HUES64 (cell line): Measurements from ENCODE around the gene NT5DC2. TPM values are rescaled to one million over a fixed set of nuclear protein-coding genes. Genes with fewer than 3 reads are reported as not detected.

Experiments used
- H3K27ac ChIP-seq: 2 replicates; pipeline ENCODE4 v1.7.0; 2013; ENCODE audit warnings: low read depth, low read length, inconsistent platforms
- H3K27me3 ChIP-seq: 2 replicates; pipeline ENCODE4 v1.6.1; 2013; ENCODE audit warnings: mild to moderate bottlenecking, low read length; ENCODE audit not compliant: insufficient read depth
- H3K36me3 ChIP-seq: 2 replicates; pipeline ENCODE4 v1.6.1; 2013; ENCODE audit warnings: mild to moderate bottlenecking, low read length; ENCODE audit not compliant: insufficient read depth
- H3K4me1 ChIP-seq: 2 replicates; pipeline ENCODE4 v1.6.1; 2013; ENCODE audit warnings: mild to moderate bottlenecking, low read length, moderate library complexity; ENCODE audit not compliant: insufficient read depth
- H3K4me3 ChIP-seq: 2 replicates; pipeline ENCODE4 v1.5.1; 2013; ENCODE audit warnings: mild to moderate bottlenecking, low read length, moderate library complexity
- H3K9ac ChIP-seq: 2 replicates; pipeline ENCODE4 v1.6.1; 2013; ENCODE audit warnings: mild to moderate bottlenecking, low read depth, low read length
- H3K9me3 ChIP-seq: 2 replicates; pipeline ENCODE4 v1.6.1; 2013; ENCODE audit warnings: low read depth, low read length; ENCODE audit not compliant: insufficient read depth
- WGBS: fragments of 150-250, 120-280 bp; methylation state at CpG from one replicate; pipeline ENCODE4 v1.1.7; 2013; ENCODE audit warnings: missing lambda C conversion rate; 5-methylcytosine and 5-hydroxymethylcytosine counted together
- polyA plus RNA-seq, 2 experiments: library from polyadenylated mRNA; stranded (reverse); fragments of 50-300 nt; gene quantifications; one replicate each; pipeline ENCODE4 v1.2.3, GENCODE V29; 2013

Gene NT5DC2
- polyA plus RNA-seq (2013, experiment 1 of 2), result 301 TPM
- 314 TPM for polyA plus RNA-seq (2013, experiment 2 of 2)

GRCh38 chr3:52533623-52534280 lies at the start of gene NT5DC2:
Gene NT5DC2, minus strand, starts transcription at chr3:52533857. Its CDS starts 120 bp downstream, at chr3:52533737.
- Histone ChIP-seq H3K4me3 (peak within 1 kb of the TSS; percentile 78), H3K27ac (peak within 1 kb of the TSS; percentile 63)
- under 1% methylated on average over 91 of the region's 91 CpGs for WGBS

GRCh38 chr3:52574056-52574965 lies 40.7 kb upstream of the NT5DC2 start:
- H3K4me1 ChIP-seq, result no peaks in the 10 kb centered on the region
- 94% methylated on average over 6 of the region's 6 CpGs for WGBS
- H3K9me3 ChIP-seq, result no peaks in the 10 kb centered on the region
- peaks cover 64% of the 10 kb centered on the region for H3K36me3 ChIP-seq
- no peak overlapping the region for H3K27ac ChIP-seq
- H3K4me3 ChIP-seq, result no peak overlapping the region
- H3K27me3 ChIP-seq, result no peaks in the 10 kb centered on the region
- no peak overlapping the region for H3K9ac ChIP-seq

More at GRCh38 chr3:52533623-52534280, at the start of gene NT5DC2:
- peaks cover 27% of the 10 kb centered on the region for H3K4me1 ChIP-seq
- no peaks in the 10 kb centered on the region for H3K9me3 ChIP-seq
- H3K36me3 ChIP-seq, result peaks cover 18% of the 10 kb centered on the region
- no peaks in the 10 kb centered on the region for H3K27me3 ChIP-seq
- peak within 1 kb of the TSS; percentile 86 for H3K9ac ChIP-seq

- Histone ChIP-seq H3K4me3 (no peak overlapping the region), H3K9me3 (no peaks in the 10 kb centered on the region), H3K36me3 (peaks cover 49% of the 10 kb centered on the region), H3K27ac (no peak overlapping the region), H3K4me1 (no peaks in the 10 kb centered on the region), H3K9ac (no peak overlapping the region), H3K27me3 (no peaks in the 10 kb centered on the region)
- WGBS, result 88% methylated on average over 6 of the region's 6 CpGs
Measured at GRCh38 chr3:52572221-52572620, 38.6 kb upstream of the NT5DC2 start.

GRCh38 chr3:52570076-52570475 lies 36.4 kb upstream of the NT5DC2 start:
- no peaks in the 10 kb centered on the region for H3K9me3 ChIP-seq
- no peaks in the 10 kb centered on the region for H3K27me3 ChIP-seq
- H3K4me3 ChIP-seq, result no peak overlapping the region
- H3K4me1 ChIP-seq, result no peaks in the 10 kb centered on the region
- H3K27ac ChIP-seq, result no peak overlapping the region
- H3K9ac ChIP-seq, result no peak overlapping the region
- H3K36me3 ChIP-seq, result peaks cover 36% of the 10 kb centered on the region
- WGBS, result 90% methylated on average over 4 of the region's 4 CpGs

GRCh38 chr3:52568069-52568468 lies 34.4 kb upstream of the NT5DC2 start:
- Histone ChIP-seq H3K27me3 (no peaks in the 10 kb centered on the region), H3K9ac (no peak overlapping the region), H3K36me3 (peaks cover 35% of the 10 kb centered on the region), H3K4me1 (no peaks in the 10 kb centered on the region), H3K27ac (no peak overlapping the region), H3K4me3 (no peak overlapping the region), H3K9me3 (no peaks in the 10 kb centered on the region)
- 90% methylated on average over 2 of the region's 2 CpGs for WGBS

GRCh38 chr3:52563984-52564383 lies 30.3 kb upstream of the NT5DC2 start:
- 96% methylated on average over 2 of the region's 2 CpGs for WGBS
- no peaks in the 10 kb centered on the region for H3K9me3 ChIP-seq
- no peak overlapping the region for H3K9ac ChIP-seq
- no peak overlapping the region for H3K27ac ChIP-seq
- H3K4me1 ChIP-seq, result no peaks in the 10 kb centered on the region
- H3K36me3 ChIP-seq, result peaks cover 60% of the 10 kb centered on the region
- H3K27me3 ChIP-seq, result no peaks in the 10 kb centered on the region
- H3K4me3 ChIP-seq, result no peak overlapping the region

- no peak overlapping the region for H3K4me3 ChIP-seq
- H3K27ac ChIP-seq, result no peak overlapping the region
- H3K4me1 ChIP-seq, result peaks cover 5% of the 10 kb centered on the region; the same call in 1 of the 2 replicates
- no peak overlapping the region for H3K9ac ChIP-seq
- 96% methylated on average over 3 of the region's 4 CpGs for WGBS
- H3K9me3 ChIP-seq, result no peaks in the 10 kb centered on the region
- H3K36me3 ChIP-seq, result peaks cover 79% of the 10 kb centered on the region
- no peaks in the 10 kb centered on the region for H3K27me3 ChIP-seq
Measured at GRCh38 chr3:52561028-52561747, 27.5 kb upstream of the NT5DC2 start.

- Histone ChIP-seq H3K36me3 (peaks cover 83% of the 10 kb centered on the region), H3K27ac (no peak overlapping the region), H3K9ac (no peak overlapping the region), H3K27me3 (no peaks in the 10 kb centered on the region), H3K4me3 (no peak overlapping the region), H3K9me3 (no peaks in the 10 kb centered on the region), H3K4me1 (peaks cover 5% of the 10 kb centered on the region; the same call in 1 of the 2 replicates)
- WGBS, result 97% methylated on average over 4 of the region's 5 CpGs
Measured at GRCh38 chr3:52558436-52558835, 24.8 kb upstream of the NT5DC2 start.

GRCh38 chr3:52557011-52557960 lies 23.6 kb upstream of the NT5DC2 start:
- Histone ChIP-seq H3K36me3 (peaks cover 82% of the 10 kb centered on the region), H3K27ac (no peak overlapping the region), H3K27me3 (no peaks in the 10 kb centered on the region), H3K4me1 (peaks cover 5% of the 10 kb centered on the region; the same call in 1 of the 2 replicates), H3K4me3 (no peak overlapping the region), H3K9ac (no peak overlapping the region), H3K9me3 (no peaks in the 10 kb centered on the region)
- WGBS, result 93% methylated on average over 9 of the region's 9 CpGs

GRCh38 chr3:52555056-52555455 lies 21.4 kb upstream of the NT5DC2 start:
- no peak overlapping the region for H3K9ac ChIP-seq
- WGBS, result no CpG with 5 or more reads among the region's 1 CpG
- no peaks in the 10 kb centered on the region for H3K27me3 ChIP-seq
- H3K9me3 ChIP-seq, result no peaks in the 10 kb centered on the region
- peaks cover 82% of the 10 kb centered on the region for H3K36me3 ChIP-seq
- no peak overlapping the region for H3K27ac ChIP-seq
- no peak overlapping the region for H3K4me3 ChIP-seq
- H3K4me1 ChIP-seq, result peaks cover 5% of the 10 kb centered on the region; the same call in 1 of the 2 replicates
